Stomach (tissue), 4 donors: Measurements from ENCODE around the gene ZNG1F.
"Not testable (repeated sequence)": the region's sequence is repeated elsewhere in the genome, so short reads cannot be mapped to it uniquely, and the experiment has no call there.

Source experiments
- EP300 ChIP-seq: sonication (generic); formaldehyde crosslinking; IDR thresholded peaks from one replicate; pipeline ENCODE4 v1.6.1; 2017; ENCODE audit warnings: antibody characterized with exemption
- POLR2A ChIP-seq, 4 donors: fragments of 450-650 bp; IDR thresholded peaks; one replicate each; pipeline ENCODE4 v1.6.1; 2016; ENCODE audit warnings: antibody characterized with exemption in 4 of 4, control low read depth in 2 of 4, mild to moderate bottlenecking in 1 of 4, moderate library complexity in 1 of 4
- TF ChIP-seq, protein P1 (sequence below), 7 experiments: fragments of 450-650 bp in 4 of 7; fragments of 200-600 bp in 3 of 7; sonication (generic) in 3 of 7; IDR thresholded peaks; one replicate each; pipeline ENCODE4 v1.5.1; 2016 to 2019; ENCODE audit warnings: antibody characterized with exemption in 7 of 7, control low read depth in 2 of 7, mild to moderate bottlenecking in 1 of 7

- TF ChIP-seq, protein P1, sequence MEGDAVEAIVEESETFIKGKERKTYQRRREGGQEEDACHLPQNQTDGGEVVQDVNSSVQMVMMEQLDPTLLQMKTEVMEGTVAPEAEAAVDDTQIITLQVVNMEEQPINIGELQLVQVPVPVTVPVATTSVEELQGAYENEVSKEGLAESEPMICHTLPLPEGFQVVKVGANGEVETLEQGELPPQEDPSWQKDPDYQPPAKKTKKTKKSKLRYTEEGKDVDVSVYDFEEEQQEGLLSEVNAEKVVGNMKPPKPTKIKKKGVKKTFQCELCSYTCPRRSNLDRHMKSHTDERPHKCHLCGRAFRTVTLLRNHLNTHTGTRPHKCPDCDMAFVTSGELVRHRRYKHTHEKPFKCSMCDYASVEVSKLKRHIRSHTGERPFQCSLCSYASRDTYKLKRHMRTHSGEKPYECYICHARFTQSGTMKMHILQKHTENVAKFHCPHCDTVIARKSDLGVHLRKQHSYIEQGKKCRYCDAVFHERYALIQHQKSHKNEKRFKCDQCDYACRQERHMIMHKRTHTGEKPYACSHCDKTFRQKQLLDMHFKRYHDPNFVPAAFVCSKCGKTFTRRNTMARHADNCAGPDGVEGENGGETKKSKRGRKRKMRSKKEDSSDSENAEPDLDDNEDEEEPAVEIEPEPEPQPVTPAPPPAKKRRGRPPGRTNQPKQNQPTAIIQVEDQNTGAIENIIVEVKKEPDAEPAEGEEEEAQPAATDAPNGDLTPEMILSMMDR (IDR thresholded peaks at IDR 0.05), result not testable (repeated sequence)
- TF ChIP-seq POLR2A (IDR thresholded peaks at IDR 0.05); EP300: not testable (repeated sequence)
Observed at GRCh38 chr9:41230418-41230817, 41.3 kb upstream of the ZNG1F start.
